Tibial artery (tissue), 4 donors: ENCODE results near the gene DIMT1.

ENCODE experiments used
- DNase-seq, 2 donors: peaks; one replicate each; pipeline ENCODE4 v3.0.0-alpha.2; 2019
- H3K27ac ChIP-seq, 2 donors: fragments of 200-600 bp; sonication (generic) in 1 of 2; 1 replicate in 1 of 2; 2 replicates in 1 of 2; pipeline ENCODE4 v1.5.1; 2018 to 2019; ENCODE audit warnings: mild to moderate bottlenecking in 1 of 2
- H3K27me3 ChIP-seq, 2 donors: fragments of 200-600 bp; sonication (generic) in 1 of 2; one replicate each; pipeline versions ENCODE4 v1.5.1 to v1.6.0; 2016 to 2019
- H3K36me3 ChIP-seq, 3 donors: fragments of 200-600 bp; sonication (generic) in 2 of 3; one replicate each; pipeline ENCODE4 v1.5.1; 2016 to 2019; ENCODE audit warnings: mild to moderate bottlenecking in 2 of 3
- H3K4me1 ChIP-seq, 4 donors: fragments of 200-600 bp; sonication (generic) in 2 of 4; 1 replicate in 3 of 4; 2 replicates in 1 of 4; pipeline ENCODE4 v1.5.1; 2016 to 2019
- H3K4me3 ChIP-seq, 2 donors: fragments of 200-600 bp; sonication (generic) in 1 of 2; 1 replicate in 1 of 2; 2 replicates in 1 of 2; pipeline ENCODE4 v1.5.1; 2018 to 2019; ENCODE audit warnings: mild to moderate bottlenecking in 2 of 2
- H3K9me3 ChIP-seq, 3 donors: fragments of 200-600 bp; sonication (generic) in 1 of 3; one replicate each; pipeline ENCODE4 v1.5.1; 2016 to 2019
- intact Hi-C: fragments of 100-400 bp; cut with DNase I; formaldehyde crosslinking; loops from one replicate; pipeline ENCODE4 v1.15.0; 2023; ENCODE audit warnings: low total_unique reads
- TF ChIP-seq, protein P1 (sequence below), 2 experiments: fragments of 200-600 bp in 1 of 2; fragments of 450-650 bp in 1 of 2; IDR thresholded peaks; one replicate each; pipeline ENCODE4 v1.5.1; 2017 to 2019; ENCODE audit warnings: antibody characterized with exemption in 2 of 2, mild to moderate bottlenecking in 1 of 2, moderate library complexity in 1 of 2

Gene DIMT1

DNA sequence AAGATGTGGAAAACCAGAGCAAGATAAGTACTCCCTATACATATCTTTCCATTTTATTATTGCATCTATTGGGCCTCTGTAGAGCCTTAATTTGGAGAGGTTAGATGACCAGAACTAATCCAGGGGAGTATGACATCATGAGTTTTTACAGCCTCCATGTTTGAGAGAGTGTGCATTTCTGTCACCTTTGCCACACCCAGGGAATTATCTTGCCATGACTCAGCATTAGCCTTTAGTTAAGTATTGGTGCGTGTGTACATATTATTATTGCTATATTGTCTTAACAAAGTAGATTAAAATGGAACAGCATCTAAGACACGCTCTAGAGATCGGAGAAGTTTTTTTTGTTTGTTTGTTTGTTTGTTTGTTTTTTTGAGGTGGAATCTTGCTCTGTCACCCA, 27.6 kb downstream of the DIMT1 start:
- Histone ChIP-seq H3K4me3 (no peak overlapping the region), H3K27ac (no peak overlapping the region), H3K4me1 (no peaks in the 10 kb centered on the region), H3K27me3 (no peaks in the 10 kb centered on the region), H3K9me3 (no peaks in the 10 kb centered on the region), H3K36me3 (peaks cover 54 to 80% (median 70%) of the 10 kb centered on the region in 3 donors)
- DNase-seq, result no peak
- intact Hi-C loops, result no loop called here
- TF ChIP-seq, protein P1, sequence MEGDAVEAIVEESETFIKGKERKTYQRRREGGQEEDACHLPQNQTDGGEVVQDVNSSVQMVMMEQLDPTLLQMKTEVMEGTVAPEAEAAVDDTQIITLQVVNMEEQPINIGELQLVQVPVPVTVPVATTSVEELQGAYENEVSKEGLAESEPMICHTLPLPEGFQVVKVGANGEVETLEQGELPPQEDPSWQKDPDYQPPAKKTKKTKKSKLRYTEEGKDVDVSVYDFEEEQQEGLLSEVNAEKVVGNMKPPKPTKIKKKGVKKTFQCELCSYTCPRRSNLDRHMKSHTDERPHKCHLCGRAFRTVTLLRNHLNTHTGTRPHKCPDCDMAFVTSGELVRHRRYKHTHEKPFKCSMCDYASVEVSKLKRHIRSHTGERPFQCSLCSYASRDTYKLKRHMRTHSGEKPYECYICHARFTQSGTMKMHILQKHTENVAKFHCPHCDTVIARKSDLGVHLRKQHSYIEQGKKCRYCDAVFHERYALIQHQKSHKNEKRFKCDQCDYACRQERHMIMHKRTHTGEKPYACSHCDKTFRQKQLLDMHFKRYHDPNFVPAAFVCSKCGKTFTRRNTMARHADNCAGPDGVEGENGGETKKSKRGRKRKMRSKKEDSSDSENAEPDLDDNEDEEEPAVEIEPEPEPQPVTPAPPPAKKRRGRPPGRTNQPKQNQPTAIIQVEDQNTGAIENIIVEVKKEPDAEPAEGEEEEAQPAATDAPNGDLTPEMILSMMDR (IDR thresholded peaks at IDR 0.05), result no peak

DNA sequence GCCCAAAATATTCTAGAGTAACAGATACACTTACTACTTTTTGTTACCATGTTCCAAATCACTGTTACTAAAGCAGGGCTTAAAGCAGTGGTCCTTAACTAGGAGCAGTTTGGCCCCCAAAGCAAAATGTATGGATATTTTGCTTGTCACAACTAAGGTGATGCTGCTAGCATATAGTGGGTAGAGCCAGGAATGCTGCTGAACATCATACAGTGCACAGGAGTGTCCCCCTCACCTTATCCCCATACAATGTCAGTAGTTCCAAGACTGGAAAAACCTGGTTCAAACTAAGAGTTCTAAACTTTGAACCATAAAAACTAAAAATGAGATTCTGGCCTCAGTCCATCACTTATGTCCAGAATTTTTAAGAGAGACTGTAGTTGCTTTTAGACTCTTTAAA, 28.1 kb downstream of the DIMT1 start:
- intact Hi-C loops, result no loop called here
- TF ChIP-seq, protein P1 (IDR thresholded peaks at IDR 0.05), result no peak
- Histone ChIP-seq H3K4me1 (no peaks in the 10 kb centered on the region), H3K27ac (no peak overlapping the region), H3K36me3 (peaks cover 50 to 76% (median 68%) of the 10 kb centered on the region in 3 donors), H3K27me3 (no peaks in the 10 kb centered on the region), H3K9me3 (no peaks in the 10 kb centered on the region), H3K4me3 (no peak overlapping the region)
- no peak for DNase-seq

DNA sequence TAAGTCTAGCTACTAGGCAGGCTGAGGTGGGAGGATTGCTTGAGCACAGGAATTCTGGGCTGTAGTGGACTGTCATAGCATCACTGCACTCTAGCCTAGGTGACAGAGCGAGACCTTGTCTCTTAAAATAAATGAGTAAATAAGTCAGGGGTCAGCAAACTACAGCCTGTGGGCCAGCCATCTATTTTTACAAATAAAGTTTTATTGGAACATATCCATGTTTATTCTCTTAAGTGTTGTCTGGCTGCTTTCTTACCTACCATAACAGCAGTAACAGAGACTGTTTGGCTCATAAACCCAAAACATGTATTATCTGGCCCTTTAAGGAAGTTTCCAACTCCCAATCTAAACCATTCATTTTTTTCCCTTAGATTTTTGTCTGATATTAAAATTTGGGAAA, 29.6 kb downstream of the DIMT1 start:
- TF ChIP-seq, protein P1 (IDR thresholded peaks at IDR 0.05), result no peak
- no peak for DNase-seq
- no peaks in the 10 kb centered on the region for H3K9me3 ChIP-seq
- H3K27me3 ChIP-seq, result no peaks in the 10 kb centered on the region
- H3K36me3 ChIP-seq, result peaks cover 35 to 61% (median 56%) of the 10 kb centered on the region in 3 donors
- intact Hi-C loops, result no loop called here
- H3K27ac ChIP-seq, result no peak overlapping the region
- H3K4me3 ChIP-seq, result no peak overlapping the region
- no peaks in the 10 kb centered on the region for H3K4me1 ChIP-seq

DNA sequence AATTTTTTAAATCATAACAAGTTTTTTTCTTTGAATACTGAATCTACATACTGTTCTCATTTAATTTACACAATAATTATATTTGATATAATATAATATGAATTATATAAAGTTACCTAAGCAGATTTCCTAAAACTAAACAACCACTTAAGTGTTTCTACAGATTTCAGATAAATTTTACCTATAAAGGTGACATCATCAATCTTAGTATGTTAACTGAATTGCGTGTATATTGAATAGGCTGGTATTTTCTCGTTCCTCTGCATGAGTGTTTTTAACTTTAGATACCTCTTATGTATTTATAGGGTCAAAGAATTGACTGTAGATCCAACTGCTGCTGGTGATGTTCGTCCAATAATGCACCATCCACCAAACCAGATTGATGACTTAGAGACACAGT, 30.3 kb downstream of the DIMT1 start:
- TF ChIP-seq, protein P1 (IDR thresholded peaks at IDR 0.05), result no peak
- no peaks in the 10 kb centered on the region for H3K9me3 ChIP-seq
- H3K27ac ChIP-seq, result no peak overlapping the region
- no peak overlapping the region for H3K4me3 ChIP-seq
- H3K27me3 ChIP-seq, result no peaks in the 10 kb centered on the region
- no peak for DNase-seq
- peaks cover 28 to 53% (median 50%) of the 10 kb centered on the region in 3 donors for H3K36me3 ChIP-seq
- H3K4me1 ChIP-seq, result no peaks in the 10 kb centered on the region
- intact Hi-C loops, result no loop called here

DNA sequence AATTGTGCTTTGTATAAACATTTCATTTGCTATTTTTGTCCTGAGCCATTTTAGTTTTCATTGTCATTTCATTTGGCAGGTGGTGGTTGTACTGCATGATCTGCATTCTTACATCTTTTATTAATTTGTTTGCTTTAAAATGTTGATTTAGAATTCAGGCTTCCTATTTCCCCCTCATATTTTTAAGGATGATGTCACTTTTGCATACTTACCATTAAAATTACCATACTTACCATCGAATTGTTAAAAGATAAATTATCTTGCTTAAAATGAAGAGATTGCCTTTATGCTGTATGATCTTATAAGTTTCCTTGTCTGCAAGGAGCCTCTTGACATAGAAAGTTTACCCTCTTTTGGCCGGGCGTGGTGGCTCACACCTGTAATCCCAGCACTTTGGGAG, 31.1 kb downstream of the DIMT1 start:
- Histone ChIP-seq H3K36me3 (peaks cover 21 to 47% (median 46%) of the 10 kb centered on the region in 3 donors), H3K4me1 (no peaks in the 10 kb centered on the region), H3K27ac (no peak overlapping the region), H3K4me3 (no peak overlapping the region), H3K27me3 (no peaks in the 10 kb centered on the region), H3K9me3 (no peaks in the 10 kb centered on the region)
- intact Hi-C loops, result no loop called here
- no peak for DNase-seq
- TF ChIP-seq, protein P1 (IDR thresholded peaks at IDR 0.05), result no peak

DNA sequence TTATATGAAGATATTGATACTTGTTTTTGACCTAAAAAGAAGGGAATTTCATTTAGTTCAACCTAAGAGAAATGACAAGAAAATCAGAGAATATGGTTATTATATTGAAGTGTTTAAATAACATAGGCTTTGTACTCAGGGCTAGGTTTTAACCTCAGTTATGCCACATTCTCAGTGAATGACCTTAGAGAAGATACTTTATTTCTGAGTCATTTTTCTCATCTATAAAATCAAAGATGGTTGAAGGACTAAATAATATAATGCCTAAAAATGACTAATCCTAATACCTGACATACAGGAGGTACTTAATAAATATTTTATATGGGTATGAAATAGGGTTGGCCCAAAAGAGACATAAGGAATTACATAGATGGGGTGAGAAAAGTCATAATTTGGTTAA, 32.3 kb downstream of the DIMT1 start:
- no peaks in the 10 kb centered on the region for H3K4me1 ChIP-seq
- H3K36me3 ChIP-seq, result peaks cover 14 to 47% (median 38%) of the 10 kb centered on the region in 3 donors
- no peak for DNase-seq
- H3K4me3 ChIP-seq, result no peak overlapping the region
- H3K9me3 ChIP-seq, result no peaks in the 10 kb centered on the region
- TF ChIP-seq, protein P1 (IDR thresholded peaks at IDR 0.05), result no peak
- H3K27ac ChIP-seq, result no peak overlapping the region
- intact Hi-C loops, result no loop called here
- no peaks in the 10 kb centered on the region for H3K27me3 ChIP-seq
